Left ventricle myocardium superior (tissue), 1 donor: Measurements from ENCODE around the gene ROR1. TPM values are rescaled to one million over a fixed set of nuclear protein-coding genes. Genes with fewer than 3 reads are reported as not detected.

ENCODE experiments used
- ATAC-seq: fragments of 200-7000 bp; cut with Tn5 transposase; one replicate; pipeline ENCODE4 v1.9.1; 2020; ENCODE audit warnings: mild to moderate bottlenecking, moderate library complexity
- DNase-seq: peaks from one replicate; pipeline ENCODE4 v3.0.0-alpha.2; 2020
- intact Hi-C: fragments of 100-400 bp; cut with micrococcal nuclease; formaldehyde crosslinking; loops from one replicate; pipeline ENCODE4 v1.11.0; 2022
- long read RNA-seq: library from polyadenylated mRNA; unstranded; transcript quantifications from one replicate; pipeline ENCODE4 v2.0.0, GENCODE V29; 2021
- total RNA-seq: library from RNA; stranded (reverse); fragmentation: NEBNext Ultra II Directional; extraction: Animal tissue kit (Norgen Biotek cat#: 25700); gene quantifications from one replicate; pipeline ENCODE4 v1.2.1, GENCODE V29; 2021
- donor health status: DM: no; HTN: yes; CAD: no; lungs with severe emphysema.

ROR1 gene
- total RNA-seq = 9.0 TPM
- long read RNA-seq, full-length matches to known transcripts = 1 of 7 reads
- long read RNA-seq, partial matches to known transcripts = 2 of 7 reads
- long read RNA-seq, other reads (novel, unspliced or antisense) = 4 of 7 reads

DNA sequence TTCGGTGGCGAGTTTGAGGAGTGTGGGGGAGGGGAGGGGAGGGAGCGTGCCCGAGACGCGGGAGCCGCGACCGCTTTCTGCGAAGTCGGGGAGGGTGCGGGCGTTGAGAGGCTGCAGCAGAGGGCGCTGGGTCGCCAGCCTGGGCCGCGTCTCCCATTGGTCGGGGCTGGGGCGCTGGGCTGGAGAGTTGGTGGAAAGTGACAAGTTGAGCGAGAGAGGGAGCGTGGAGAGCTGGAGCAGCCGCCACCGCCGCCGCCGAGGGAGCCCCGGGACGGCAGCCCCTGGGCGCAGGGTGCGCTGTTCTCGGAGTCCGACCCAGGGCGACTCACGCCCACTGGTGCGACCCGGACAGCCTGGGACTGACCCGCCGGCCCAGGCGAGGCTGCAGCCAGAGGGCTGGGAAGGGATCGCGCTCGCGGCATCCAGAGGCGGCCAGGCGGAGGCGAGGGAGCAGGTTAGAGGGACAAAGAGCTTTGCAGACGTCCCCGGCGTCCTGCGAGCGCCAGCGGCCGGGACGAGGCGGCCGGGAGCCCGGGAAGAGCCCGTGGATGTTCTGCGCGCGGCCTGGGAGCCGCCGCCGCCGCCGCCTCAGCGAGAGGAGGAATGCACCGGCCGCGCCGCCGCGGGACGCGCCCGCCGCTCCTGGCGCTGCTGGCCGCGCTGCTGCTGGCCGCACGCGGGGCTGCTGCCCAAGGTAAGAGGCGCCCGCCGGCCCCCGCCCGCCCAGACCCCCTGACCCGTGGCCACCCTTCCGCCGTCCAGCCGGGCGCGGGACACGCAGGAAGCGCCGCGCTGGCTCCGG lies at the start of gene ROR1:
Gene ROR1, plus strand, starts transcription at position 203 of the 802 bp plus-strand sequence.
- DNase-seq (peak; percentile 93), ATAC-seq (peak; percentile 96)
- intact Hi-C loops = loop anchor here (10.0 kb wide), 2 partner anchors 141 to 361 kb away; no protein-coding TSS in a partner anchor

DNA sequence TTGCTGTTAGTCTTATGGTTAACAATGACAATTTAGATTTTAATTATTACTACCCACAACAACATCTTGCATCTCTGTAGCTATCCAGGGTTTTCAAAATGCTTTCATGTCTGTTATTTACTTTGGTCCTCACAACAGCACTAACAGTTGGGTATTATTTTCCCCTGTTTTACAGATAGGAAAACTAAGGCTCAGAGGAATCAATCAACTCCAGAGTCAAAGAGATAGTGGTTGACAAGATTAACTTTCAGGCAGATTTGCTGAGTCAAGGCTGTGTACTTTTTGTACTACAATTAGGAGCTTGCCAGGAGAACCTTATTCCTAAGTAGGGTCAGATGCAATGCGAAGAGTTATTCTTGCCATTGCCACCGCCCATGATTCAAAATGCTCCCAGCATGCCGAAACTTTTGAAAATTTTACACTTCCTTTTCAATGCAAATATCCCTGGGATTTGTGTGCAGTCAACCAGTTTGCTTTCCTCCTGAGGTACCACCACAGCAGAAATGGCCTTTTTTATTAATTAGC lies 49.4 kb upstream of the ROR1 start:
- intact Hi-C loops = no loop called here
- DNase-seq (no peak), ATAC-seq (no peak)

DNA sequence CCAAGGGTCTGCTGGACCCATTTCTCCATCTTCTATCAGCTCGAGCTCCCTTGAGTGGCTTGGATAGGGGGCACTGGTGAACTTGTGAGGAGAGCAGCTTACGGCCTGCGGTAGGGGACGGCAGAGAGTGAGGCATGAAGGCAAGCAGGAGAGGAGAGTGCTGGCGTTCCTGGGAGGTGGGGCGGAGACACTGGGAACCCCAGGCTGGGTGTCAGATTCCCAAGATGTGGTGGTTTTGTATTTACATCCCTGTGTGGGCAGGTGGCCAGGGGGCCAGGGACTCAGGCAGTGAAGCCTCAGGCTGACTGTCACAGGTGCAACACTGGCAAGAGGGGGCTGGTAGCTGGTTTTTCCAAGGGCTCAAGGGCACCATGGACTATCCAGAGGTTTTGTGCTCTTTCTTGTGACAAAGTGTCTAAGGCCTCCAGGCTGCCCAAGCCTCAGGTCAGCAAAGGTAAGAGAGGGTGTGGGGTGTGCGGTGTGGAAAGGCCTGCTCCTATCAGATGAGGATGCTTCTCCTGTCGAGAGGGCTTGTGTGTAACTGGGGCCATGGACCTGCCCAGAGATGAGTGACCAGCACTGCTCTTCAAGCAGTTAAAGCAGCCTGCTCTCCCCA lies 45.1 kb upstream of the ROR1 start:
- ATAC-seq (no peak), DNase-seq (no peak)
- intact Hi-C loops = no loop called here

DNA sequence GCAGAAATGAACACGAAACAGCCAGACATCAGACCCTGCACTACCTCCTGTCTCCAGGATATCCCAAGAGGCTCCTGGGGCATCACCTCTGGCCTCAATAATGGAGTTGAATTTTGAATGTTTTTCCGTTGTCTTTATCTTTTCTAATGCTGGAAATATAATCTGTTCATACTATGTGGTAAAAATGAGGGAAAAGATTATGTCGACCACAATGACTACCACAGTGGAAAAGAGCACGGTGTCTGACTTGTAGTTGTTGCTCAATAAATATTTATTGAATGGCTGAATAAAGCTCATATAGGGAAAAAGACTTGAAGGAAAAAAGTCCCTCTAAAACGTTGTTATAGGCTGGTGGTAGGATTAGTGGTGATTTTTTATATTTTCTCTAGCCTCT lies 44.6 kb upstream of the ROR1 start:
- DNase-seq (no peak), ATAC-seq (no peak)
- intact Hi-C loops = no loop called here

DNA sequence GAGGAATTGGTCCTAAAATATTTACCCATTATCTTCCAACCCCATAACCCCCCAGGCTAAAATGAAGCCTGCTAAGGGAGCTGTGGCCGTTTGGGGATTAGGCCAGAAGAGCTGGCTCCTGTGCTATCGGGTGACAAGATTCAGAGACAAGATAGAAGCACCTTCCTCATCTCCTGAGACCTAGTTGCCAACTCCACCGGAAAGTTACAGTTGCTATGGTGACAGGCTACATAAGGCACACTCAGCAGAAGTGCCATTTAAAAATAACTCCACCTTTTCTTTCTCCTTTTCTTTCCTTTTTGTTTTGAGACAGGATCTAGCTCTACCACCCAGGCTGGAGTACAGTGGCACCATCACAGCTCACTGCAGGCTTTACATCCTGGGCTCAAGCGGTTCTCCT lies 43.6 kb upstream of the ROR1 start:
- intact Hi-C loops = no loop called here
- DNase-seq (no peak), ATAC-seq (no peak)

DNA sequence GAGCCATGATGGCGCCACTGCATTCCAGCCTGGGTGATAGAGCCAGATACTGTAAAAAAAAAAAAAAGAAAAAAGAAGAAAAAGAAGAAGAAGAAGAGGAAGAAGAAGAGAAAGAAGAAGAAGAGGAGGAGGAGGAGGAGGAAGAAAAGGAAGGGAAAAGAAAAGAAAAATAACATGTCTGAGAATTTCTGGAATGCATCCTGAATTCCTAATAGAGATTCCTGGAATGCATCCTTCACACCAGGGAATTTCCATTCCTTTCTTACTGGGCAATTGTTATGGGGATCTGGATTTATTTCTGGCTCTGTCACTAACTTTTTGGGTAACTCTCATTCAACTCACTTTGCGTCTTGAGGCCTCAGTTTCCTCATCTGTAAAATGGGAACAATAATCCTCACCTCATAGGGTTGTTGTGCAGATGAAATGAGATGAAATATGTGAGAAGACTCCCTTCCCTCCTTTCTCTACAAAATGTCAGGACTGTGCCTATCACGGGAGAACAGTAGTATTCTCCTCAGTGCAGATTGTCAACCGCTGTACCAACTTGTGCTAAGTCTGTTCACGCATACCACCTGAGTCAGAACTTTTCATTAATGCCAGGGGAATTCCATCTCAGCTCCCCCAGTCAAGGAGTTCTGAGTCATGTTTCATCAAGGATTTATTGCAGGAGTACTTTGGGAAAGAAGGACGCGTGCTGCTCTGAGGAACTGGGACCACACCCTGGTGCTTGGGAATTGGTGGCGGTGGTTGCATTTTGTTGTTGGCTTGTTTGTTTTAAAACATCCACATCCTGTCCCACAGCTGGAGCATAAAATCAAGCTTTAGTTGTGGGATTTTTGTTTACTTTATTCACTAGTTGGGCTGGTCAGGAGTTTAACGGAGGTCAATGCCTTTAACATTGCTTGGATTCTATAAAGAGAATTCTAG lies 42.4 kb upstream of the ROR1 start:
- intact Hi-C loops = no loop called here
- DNase-seq = no peak
- ATAC-seq = peak; percentile 48

DNA sequence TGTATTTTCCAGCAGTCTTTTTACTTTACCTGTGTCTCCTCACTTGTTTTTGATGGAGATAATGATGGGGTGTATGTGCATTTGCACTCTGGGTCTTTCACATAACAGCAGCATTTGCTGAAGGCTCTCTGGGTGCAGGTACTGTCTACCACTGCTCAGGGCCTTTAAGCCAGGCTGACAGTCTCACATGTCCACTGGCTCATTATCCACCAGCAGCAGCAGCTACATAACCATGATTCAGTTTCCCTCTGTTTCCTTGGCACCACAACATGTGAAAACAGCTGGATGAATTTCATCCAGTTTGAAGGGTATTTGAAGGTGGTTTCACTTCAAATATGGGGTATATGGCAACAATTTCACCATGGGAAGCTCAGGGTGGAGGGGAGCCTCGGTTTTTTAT lies 41.2 kb upstream of the ROR1 start:
- intact Hi-C loops = no loop called here
- ATAC-seq (no peak), DNase-seq (no peak)

DNA sequence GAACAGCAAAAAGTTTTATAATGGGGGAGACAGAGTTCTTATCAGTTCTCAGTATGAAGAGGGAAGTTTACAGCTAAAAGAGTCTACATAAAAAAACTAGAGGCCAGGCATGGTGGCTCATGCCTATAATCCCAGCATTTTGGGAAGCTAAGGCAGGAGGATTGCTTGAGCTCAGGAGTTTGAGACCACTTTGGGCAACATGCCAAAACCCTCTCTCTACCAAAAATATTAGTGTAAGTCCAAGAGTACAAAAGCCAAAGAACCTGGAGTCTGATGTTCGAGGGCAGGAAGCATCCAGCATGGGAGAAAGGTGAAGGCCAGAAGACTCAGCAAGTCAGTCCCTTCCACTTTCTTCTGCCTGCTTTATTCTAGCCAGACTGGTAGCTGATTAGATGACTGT lies 35.0 kb upstream of the ROR1 start:
- intact Hi-C loops = no loop called here
- ATAC-seq (no peak), DNase-seq (no peak)

DNA sequence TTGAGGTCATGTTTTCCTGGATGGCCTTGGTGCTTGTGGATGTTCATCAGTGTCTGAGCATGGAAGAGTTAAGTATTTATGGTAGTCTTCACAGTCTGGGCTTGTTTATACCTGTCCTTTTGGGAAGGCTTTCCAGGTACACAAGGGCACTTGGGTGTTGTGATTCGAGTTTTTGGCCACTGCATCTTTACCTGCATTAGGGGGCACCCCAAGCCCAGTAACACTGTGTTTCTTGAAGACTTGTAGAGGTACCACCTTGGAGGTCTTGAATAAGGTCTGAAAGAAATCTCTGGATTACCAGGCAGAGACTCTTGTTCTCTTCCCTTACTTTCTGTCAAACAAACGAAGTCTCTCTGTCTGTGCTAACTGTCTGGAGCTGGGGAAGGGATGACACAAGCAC lies 34.4 kb upstream of the ROR1 start:
- no peak for ATAC-seq
- intact Hi-C loops = no loop called here
- DNase-seq = no peak

DNA sequence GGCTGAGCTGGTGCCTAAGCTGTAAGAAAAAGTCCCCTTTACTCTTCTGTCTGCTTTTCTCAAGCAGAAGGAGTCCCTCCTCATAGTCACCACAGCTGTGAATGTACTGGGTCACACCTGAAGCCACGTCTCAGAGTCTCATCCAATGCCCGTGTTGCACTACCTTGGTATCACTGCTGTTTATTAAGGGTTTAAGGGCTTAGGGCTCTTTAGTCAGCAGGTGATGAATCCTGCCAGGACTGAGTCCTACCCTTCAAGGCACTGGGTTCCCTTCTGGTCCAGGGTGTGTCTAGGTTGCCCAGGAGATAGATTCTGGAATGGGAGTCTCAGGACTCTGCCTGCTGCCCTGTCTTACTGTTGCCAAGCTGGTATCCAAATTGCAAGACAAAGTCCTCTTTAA lies 33.4 kb upstream of the ROR1 start:
- DNase-seq (no peak), ATAC-seq (no peak)
- intact Hi-C loops = no loop called here

DNA sequence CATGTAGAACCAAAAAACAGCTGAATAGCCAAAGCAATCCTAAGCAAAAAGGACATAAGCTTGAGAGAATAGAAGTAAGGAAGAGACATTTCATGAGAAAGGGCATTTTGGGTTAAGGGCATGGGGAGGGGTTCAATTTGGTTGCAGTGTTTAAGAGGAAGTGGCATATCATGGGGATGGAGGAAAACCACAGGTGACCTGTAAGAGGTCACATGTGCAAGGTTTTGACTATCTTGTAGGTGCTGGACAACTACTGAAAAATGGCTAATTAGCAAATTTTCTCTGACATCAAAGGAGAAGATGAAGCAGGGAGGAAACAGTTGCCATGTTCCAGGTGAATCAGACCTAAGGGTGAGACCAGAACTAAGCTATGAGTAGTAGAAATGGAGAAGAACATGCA lies 31.3 kb upstream of the ROR1 start:
- intact Hi-C loops = no loop called here
- ATAC-seq (no peak), DNase-seq (no peak)

DNA sequence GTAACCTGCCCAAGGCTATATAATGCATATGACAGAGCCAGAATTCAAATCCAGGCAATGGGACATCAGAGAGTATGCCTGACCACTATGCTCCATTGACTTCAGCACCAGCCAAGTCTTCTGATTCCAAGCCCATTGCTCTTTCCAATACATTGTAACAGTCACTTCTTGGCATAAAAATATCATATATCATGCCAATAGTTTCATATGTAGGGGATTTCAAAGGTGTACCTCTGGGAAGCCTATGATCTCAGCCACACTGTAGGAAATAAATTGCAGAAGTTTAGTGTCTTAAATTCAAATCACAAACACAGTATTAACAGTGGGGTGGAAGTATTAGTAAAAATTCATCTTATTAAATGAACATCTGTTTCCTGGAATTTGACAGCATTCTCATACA lies 30.0 kb upstream of the ROR1 start:
- intact Hi-C loops = no loop called here
- DNase-seq (no peak), ATAC-seq (no peak)

DNA sequence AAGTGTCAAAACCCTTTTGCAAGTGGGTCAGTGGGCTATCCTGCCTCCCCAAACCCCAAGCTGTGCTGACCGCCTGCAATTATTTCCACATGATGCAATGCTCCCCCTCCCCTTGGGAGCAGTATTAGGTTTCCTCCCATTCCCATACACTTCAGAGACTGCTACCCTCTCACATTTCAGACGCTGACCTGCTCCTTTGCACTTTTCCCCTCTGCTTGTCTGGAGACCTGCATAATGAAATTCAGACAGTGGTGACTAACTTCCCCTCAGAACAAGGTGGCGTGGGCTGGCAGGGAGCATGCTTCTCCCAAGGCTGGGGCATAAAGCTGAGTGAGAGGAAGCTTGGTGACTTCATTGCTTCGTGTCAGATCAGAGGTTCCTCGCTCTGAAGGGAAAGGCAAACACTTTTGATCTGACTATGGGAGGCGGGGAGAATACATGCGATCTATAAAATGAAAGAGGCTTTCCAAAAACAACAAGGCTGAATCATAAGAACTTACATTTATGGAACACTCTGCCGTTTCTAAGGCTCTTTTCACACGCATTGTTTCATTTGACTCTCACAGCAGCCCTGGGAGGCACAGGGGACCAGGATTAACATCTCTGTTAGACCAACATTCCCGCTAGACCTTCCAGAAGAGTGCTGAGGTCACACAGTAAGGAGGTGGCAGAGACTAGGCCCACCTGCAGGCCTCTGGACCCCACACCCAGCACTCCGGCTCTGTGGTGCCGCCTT lies 27.5 kb upstream of the ROR1 start:
- intact Hi-C loops = no loop called here
- no peak for DNase-seq
- no peak for ATAC-seq

DNA sequence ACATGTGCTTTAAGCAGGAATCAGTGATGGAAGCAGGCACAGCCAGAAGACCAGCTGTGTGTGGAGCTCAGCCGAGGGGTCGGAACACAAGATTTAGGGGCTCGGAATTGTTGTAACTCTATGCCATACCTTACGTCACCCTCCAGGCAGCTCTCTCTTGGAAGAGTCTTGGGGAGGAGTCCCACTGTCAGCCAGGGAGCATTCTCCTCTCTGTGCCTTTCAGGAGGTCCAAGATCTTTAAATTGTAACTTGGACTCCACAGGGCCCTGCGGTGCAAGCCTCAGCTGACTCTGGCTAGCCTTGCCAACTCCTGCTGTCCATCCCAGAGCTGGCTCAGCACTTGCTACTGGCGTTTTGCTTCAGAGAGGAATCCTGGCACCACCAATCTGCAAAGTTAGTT lies 26.4 kb upstream of the ROR1 start:
- peak; percentile 56 for DNase-seq
- ATAC-seq = peak; percentile 86
- intact Hi-C loops = no loop called here

DNA sequence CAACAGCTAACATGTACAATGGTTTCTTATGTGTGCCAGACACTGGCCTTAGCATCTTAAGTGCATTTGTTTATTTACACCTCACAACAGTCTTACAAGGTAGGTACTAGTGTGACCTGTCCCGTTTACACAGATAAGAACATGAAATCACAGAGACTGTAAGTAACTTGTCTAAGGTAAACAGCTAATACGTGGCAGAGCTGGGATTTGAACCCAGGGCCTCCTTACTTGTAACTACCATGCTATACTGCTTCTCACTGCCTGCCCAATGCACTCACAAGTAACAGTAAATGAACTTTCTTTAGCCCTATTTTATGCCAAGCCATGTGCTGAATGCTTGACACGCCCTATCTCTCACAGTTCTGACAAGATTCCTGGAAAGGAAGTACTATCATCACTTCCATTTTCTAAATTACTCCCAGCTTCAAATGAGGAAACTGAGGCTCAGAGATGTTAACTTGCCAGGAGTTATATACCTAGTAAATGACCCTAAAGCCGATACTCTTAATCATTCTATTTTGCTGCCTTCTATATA lies 25.7 kb upstream of the ROR1 start:
- no peak for DNase-seq
- no peak for ATAC-seq
- intact Hi-C loops = no loop called here

DNA sequence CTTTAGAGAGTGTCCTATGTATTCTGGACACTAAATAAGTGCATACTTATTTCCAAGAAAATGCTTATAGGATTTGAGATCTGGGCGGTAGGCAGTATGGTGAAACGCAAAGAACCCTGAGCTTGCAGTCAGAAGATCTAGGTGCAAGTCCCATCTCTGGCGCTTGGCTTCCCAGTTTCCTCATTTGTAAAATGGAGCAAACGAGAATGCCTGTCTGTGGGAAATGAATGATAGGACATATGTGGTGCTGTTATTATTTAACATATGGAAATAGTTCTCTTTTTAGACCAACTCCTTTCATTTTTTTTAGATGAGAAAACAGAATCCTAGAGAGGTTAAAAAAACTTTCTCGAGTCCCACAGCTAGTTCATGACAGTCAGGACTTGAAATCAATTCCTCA lies 25.2 kb upstream of the ROR1 start:
- intact Hi-C loops = no loop called here
- ATAC-seq (no peak), DNase-seq (no peak)

DNA sequence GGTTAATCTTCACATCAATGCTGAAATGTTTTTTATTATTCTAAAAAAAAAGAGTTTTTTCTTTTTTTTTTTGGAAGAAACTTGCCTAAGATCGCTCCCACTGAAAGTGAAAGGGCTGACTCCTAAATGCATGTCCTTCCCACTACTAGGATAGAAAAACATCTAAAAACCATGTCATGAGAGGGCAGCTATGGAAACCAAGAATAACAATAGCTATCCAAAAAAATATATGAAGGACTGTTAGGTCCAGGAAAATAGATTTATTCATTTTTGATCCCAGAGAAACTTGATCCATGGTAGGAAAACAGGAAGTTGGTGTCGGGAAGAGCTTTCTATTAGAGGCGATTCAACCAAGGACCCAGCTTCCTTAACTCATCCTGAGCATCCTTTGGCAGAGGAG lies 23.1 kb upstream of the ROR1 start:
- intact Hi-C loops = no loop called here
- DNase-seq = no peak

DNA sequence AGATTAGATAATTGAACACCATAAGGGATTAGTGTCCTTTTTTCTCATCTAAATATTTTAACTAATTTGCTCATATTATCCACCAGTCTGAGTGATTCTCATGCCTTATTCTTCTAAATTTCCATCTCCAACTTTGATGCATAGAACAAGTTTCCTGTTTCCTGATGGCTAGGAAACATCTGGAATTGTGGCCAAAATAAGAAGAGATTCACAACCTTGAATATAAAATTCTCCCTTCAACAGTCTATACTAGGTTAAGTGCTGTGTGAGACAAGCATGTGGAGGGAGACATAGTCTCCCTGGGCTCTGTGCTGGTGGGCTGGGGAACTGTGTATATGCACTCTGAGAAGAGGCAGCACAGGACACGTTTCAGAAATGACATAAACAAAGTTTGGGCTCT lies 21.6 kb upstream of the ROR1 start:
- DNase-seq = no peak
- intact Hi-C loops = no loop called here
- no peak for ATAC-seq

More for the DNA sequence above, 23.1 kb upstream of the ROR1 start:
- no peak for ATAC-seq

DNA sequence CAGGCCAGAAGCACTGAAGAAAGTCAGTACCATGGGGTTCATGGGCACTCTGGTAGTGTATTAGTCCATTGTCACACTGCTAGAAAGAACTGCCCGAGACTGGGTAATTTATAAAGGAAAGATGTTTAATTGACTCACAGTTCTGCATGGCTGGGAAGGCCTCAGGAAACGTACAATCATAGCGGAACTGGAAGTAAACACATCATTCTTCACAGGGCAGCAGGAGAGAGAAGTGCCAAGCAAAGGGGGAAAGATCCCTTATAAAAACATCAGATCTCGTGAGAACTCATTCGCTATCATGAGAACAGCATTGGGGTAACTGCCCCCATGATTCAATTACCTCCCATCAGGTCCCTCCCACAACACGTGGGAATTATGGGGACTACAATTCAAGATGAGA lies 20.2 kb upstream of the ROR1 start:
- ATAC-seq = no peak
- intact Hi-C loops = no loop called here

More for the DNA sequence above, 20.2 kb upstream of the ROR1 start:
- no peak for DNase-seq
